HG03521 (cell line): ENCODE results near the gene ARHGEF7.
A peak's percentile ranks its signal among the peaks of the same experiment; 100 is the strongest.

Source experiments
- ATAC-seq: cut with Tn5 transposase; IDR thresholded peaks from one replicate; pipeline ENCODE4 v1.9.1; 2021; ENCODE audit warnings: mild to moderate bottlenecking, moderate library complexity; ENCODE audit not compliant: unreplicated experiment

Gene ARHGEF7

GRCh38 chr13:111132948-111133347, 17.8 kb downstream of the ARHGEF7 start:
- no peak for ATAC-seq

DNA sequence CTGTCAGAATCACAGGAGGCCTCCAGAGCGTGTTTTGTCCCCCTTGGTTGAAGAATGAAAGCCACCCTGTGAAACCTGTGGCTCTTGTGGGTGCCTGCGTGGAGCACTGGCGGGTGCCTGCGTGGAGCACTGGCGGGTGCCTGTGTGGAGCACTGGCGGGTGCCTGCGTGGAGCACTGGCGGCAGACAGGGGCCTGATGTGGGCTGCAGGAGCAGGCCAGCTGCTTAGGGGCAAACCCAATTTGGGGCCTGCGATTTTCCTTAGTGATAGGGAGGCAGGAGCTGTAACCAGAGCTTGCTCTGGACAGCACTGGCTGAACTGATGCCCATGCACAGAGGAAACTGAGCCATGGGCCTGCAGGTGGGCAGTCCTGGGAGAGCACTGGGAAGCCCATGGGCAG, 24.3 kb downstream of the ARHGEF7 start:
- ATAC-seq, result no peak

- no peak for ATAC-seq
These were observed 24.9 kb downstream of the ARHGEF7 start for GRCh38 chr13:111139873-111140561.

GRCh38 chr13:111140562-111141105, 25.5 kb downstream of the ARHGEF7 start:
- no peak for ATAC-seq

- no peak for ATAC-seq
These were observed 27.4 kb downstream of the ARHGEF7 start for GRCh38 chr13:111142472-111142871.

GRCh38 chr13:111143865-111144540, 28.9 kb downstream of the ARHGEF7 start:
- ATAC-seq, result no peak

- ATAC-seq, result no peak
These were observed 30.0 kb downstream of the ARHGEF7 start for GRCh38 chr13:111145071-111145470.

DNA sequence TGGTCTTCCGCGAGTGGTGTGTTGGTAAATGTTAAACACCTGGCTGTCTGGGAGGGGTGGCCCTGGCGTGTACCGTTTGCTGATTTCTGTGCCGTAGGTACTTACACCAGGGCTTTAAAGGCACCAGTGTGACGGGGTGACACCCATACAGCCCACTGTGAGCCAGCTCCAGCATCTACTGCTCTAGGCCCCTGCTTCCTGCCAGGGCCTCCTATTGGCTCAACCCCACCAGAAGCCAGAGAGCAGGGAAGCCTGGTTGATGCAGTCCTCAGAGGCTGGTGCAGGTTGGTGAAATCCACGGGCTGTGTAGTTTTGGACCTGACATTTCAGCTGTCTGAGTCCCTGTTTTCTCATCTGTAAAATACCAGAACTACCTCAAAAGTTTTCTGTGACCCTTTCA, 30.4 kb downstream of the ARHGEF7 start:
- ATAC-seq, result no peak

GRCh38 chr13:111152844-111153243, 37.7 kb downstream of the ARHGEF7 start:
- ATAC-seq, result no peak

- peak; percentile 89 for ATAC-seq
These were observed 38.3 kb downstream of the ARHGEF7 start for GRCh38 chr13:111153279-111153976.

DNA sequence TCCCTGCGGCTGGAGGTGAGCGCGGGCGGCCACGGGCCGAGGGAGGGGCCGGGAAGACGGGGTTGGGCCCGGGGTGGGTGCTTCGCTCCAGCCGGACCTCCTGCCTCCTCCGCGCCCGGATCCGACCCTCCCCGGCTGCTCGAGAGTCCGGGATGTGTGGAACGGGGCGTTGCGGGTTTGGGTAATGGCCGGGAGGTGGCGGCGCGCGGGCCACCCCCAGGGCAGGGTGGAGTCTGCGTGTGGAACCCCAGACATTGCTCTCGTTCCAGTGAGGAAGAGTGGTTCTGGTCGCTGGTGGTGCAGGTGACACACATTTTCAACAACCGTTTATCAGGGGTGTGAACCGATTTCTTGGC, 38.8 kb downstream of the ARHGEF7 start:
- peak; percentile 40 for ATAC-seq

DNA sequence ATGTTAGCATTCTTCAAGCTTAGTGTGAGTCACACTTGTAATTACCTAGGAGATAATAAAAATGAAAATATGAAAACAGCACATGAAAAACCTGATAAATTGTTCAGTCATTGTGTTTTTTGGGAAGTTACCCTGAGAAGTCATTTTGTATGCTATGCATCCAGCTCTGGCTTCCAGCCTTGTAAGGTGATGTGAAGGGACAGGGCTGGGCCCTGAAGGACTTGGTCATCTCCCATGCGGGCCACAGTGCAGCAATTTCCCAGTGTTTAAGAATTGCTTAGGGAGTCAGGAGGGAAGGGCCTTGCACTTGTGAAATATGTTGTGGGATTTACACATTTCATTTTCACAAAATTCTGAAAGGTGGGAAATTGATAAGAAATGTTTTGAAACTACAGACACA, 41.3 kb downstream of the ARHGEF7 start:
- ATAC-seq, result no peak

DNA sequence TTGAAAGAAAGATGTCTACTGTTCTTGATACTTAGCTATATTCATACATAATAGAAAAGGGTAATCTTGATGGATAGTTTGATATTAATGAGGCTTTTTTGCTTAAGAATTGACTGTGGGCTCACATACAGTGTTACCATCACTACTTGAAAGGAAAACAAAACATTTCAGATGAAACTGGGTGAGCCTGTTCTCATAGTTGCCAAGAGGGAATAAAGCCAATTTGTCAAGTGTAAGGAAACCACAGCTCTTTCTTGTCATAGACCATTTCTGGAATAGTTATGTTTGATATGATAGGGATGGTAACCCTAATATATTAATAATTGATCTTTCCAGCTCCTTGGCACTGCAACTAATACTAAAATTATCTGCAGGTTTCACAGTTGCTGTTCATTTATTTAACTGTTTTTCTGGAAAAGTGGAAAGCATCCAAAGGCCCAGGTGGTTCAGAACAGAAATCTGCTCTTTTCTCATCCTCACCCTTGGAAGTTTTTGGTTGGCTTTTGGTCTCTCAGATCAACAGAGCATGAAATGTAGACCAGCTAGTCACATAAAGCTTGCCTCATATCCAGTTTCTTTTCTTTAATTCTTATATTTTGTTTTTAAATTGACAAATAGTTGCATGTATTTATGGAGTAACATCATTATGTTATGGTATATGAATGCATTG, 43.2 kb downstream of the ARHGEF7 start:
- no peak for ATAC-seq

GRCh38 chr13:111159362-111160320, 44.5 kb downstream of the ARHGEF7 start:
- ATAC-seq, result no peak

DNA sequence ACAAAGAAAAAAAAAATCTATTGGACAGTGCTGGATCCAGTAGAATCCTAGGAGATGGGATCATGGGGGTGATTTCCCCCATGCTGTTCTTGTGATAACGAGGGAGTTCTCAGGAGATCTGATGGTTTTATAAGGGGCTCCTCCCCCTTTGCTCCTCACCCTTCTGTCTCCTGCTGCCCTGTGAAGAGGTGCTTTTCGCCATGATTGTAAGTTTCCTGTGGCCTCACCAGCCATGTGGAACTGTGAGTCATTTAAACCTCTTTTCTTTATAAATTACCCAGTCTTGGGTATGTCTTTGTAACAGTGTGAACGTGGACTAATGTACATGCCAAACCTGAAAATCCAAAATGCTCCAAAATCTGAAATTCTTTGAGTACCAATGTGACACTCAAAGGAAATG, 45.5 kb downstream of the ARHGEF7 start:
- no peak for ATAC-seq

DNA sequence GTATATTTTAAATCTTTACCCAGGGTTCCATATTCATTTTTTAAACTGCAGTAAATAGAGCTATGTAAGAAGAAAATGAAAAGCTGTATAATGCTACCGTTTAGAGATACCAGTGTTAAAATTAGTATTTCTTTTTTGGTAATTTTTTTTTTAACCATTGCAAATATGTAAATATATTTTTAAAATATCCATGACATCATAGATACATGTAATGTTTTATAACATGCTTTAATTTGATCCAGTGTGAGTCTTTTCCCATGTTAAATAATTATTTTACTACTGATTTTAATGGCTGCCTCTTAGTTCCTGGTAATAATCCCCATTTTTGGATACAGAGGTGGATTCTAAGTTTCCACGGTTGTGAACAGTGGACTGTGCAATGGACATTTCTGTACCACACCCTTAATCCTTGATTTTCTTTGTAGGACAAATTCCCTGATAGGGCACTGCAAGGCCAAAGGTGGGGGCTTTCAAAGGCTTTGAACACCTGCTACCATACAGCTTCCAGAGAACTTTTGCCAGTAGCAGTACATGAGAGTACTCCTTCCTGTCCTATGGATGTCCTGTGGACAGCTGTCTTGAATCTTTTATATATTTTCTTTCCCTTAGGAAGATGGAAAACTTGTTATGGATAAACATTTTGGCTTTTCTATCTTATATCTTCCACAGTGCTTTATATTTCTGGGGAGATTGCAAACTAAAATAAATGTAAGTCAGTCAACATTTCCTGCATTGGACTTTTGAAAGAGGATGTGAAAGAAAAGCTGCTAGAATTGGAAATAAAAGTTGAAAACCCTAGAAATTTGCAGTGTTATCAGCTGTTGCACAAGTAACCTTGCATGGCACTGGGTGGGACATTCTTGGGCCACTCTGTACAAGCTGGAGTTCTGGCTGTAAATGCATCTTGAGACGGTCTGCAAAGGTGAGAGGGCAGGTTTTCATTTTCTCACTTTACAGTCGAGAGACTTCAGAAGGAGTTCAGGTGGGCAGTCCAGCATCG, 46.8 kb downstream of the ARHGEF7 start:
- no peak for ATAC-seq

- no peak for ATAC-seq
These were observed 50.3 kb downstream of the ARHGEF7 start for GRCh38 chr13:111165241-111166010.
